Mucosa of stomach (tissue), 1 donor: ENCODE data around the gene NAGLU.
A peak's percentile ranks its signal among the peaks of the same experiment; 100 is the strongest.

ENCODE experiments used
- H3K27me3 ChIP-seq: one replicate; pipeline ENCODE4 v1.7.0; 2013; ENCODE audit warnings: mild to moderate bottlenecking, low read length; ENCODE audit not compliant: control insufficient read depth, insufficient read depth
- H3K36me3 ChIP-seq: one replicate; pipeline ENCODE4 v1.7.0; 2013; ENCODE audit warnings: low read length; ENCODE audit not compliant: control insufficient read depth, insufficient read depth
- H3K4me1 ChIP-seq: one replicate; pipeline ENCODE4 v1.7.0; 2013; ENCODE audit warnings: mild to moderate bottlenecking, low read length; ENCODE audit not compliant: control insufficient read depth, insufficient read depth
- H3K4me3 ChIP-seq: one replicate; pipeline ENCODE4 v1.7.0; 2013; ENCODE audit warnings: low read length
- H3K9ac ChIP-seq: one replicate; pipeline ENCODE4 v1.7.0; 2013; ENCODE audit warnings: mild to moderate bottlenecking, low read length, moderate library complexity
- H3K9me3 ChIP-seq: one replicate; pipeline ENCODE4 v1.7.0; 2013; ENCODE audit warnings: mild to moderate bottlenecking, low read length, moderate library complexity; ENCODE audit not compliant: control insufficient read depth
- donor health status: Pancreatic carcinoma.

The NAGLU gene

GRCh38 chr17:42513686-42514085 is 22.4 kb upstream of the NAGLU start:
- no peaks in the 10 kb centered on the region for H3K9me3 ChIP-seq
- peaks cover 7% of the 10 kb centered on the region for H3K36me3 ChIP-seq
- H3K27me3 ChIP-seq, result no peaks in the 10 kb centered on the region
- H3K9ac ChIP-seq, result no peak overlapping the region
- H3K4me1 ChIP-seq, result peaks cover 49% of the 10 kb centered on the region
- H3K4me3 ChIP-seq, result no peak overlapping the region

DNA sequence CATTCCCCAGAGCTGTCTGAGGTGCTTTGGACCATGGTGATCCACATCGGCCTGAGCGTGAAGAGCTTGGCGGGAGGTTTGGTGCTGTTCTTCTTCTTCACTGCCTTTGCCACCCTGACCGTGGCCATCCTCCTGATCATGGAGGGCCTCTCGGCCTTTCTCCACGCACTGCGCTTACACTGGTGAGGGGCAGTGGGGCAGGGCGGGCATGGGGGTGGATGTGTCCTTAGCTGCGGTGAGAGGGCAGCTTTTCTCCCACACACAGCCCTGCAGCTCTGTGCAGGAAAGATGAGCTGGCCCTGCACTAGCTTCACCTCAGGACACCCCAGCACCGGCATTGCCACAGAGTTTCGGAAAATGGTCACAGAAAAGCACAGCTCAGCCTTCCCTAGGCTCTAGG is 21.8 kb upstream of the NAGLU start:
- H3K4me1 ChIP-seq, result peaks cover 53% of the 10 kb centered on the region
- peaks cover 1% of the 10 kb centered on the region for H3K36me3 ChIP-seq
- H3K9me3 ChIP-seq, result no peaks in the 10 kb centered on the region
- no peak overlapping the region for H3K4me3 ChIP-seq
- H3K27me3 ChIP-seq, result no peaks in the 10 kb centered on the region
- H3K9ac ChIP-seq, result no peak overlapping the region

DNA sequence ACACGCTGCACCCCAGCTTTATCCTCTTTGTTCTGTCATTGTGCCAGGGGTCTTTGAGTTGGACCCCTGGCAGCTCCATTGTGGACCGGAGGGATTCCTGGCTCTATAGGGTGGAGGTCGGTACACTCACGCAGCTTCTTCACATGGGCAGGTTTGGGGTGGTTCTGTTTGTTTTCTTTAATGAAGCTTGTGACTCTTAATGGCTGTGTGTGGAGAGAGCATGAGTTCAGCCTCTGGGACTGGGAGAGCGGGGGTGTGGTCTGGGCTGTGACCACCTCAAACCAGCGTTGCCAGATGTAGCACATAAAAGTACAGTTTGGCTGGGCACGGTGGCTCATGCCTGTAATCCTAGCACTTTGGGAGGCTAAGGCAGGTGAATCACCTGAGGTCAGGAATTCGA is 21.2 kb upstream of the NAGLU start:
- H3K36me3 ChIP-seq, result no peaks in the 10 kb centered on the region
- no peaks in the 10 kb centered on the region for H3K9me3 ChIP-seq
- H3K4me3 ChIP-seq, result no peak overlapping the region
- no peaks in the 10 kb centered on the region for H3K27me3 ChIP-seq
- peaks cover 53% of the 10 kb centered on the region for H3K4me1 ChIP-seq
- H3K9ac ChIP-seq, result no peak overlapping the region

DNA sequence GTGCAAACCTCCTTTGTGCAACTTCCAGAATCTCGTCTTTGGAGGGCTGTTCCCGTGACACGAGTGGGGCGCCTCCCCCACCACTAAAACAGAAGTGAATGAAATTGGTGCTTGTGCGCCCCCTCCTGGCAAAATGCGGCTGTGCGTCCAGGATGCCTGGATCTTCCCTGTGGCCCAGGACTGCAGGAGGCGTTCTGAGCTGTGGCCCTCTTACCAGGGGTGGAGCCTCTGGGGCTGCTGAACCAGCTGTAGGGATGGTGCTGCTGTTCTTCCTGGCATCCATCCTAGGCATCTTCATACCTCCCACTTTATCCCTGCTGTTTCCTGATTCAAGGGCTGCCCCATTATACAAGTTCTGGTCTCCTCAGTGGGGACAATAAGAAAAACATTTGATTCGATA is 18.5 kb upstream of the NAGLU start:
- peaks cover 71% of the 10 kb centered on the region for H3K4me1 ChIP-seq
- peaks cover 4% of the 10 kb centered on the region for H3K36me3 ChIP-seq
- no peak overlapping the region for H3K9ac ChIP-seq
- H3K9me3 ChIP-seq, result no peaks in the 10 kb centered on the region
- no peaks in the 10 kb centered on the region for H3K27me3 ChIP-seq
- H3K4me3 ChIP-seq, result no peak overlapping the region

DNA sequence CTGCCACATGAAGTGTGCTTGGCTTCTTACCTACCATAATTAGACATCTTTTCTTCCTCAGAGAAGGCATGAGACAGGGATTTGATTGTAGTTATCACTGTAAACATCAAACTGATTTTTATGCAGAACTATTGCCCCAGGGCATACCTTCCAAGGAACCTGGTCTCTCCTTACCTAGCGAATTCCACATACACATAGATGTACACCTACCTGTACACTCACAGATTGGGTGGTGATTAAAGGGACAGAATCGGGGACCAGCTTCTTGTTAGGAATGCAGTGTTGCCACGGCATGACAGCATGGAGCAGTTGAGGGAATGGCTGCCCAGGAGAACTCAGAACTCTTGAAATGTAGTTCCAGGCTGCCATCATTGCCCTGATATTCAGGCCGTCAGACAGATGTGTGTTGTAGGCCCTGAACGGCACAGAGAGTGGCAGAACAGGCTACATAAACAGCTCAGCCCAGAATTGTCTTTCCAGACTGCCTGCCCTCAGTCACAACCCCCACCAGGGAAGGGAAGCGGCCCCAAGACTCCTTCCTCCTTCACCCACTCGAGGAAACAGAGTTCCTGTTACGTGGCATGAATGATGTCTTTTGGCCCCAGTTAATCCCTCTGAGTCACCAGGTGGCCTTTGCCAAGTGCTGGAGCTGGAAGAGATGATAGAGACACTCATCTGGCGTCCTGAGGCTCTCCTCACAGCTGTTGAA is 17.8 kb upstream of the NAGLU start:
- peaks cover 64% of the 10 kb centered on the region for H3K4me1 ChIP-seq
- no peaks in the 10 kb centered on the region for H3K27me3 ChIP-seq
- H3K36me3 ChIP-seq, result peaks cover 4% of the 10 kb centered on the region
- H3K4me3 ChIP-seq, result peak overlapping the region; percentile 24
- peak overlapping the region; percentile 58 for H3K9ac ChIP-seq
- H3K9me3 ChIP-seq, result no peaks in the 10 kb centered on the region

- H3K27me3 ChIP-seq, result no peaks in the 10 kb centered on the region
- peaks cover 56% of the 10 kb centered on the region for H3K4me1 ChIP-seq
- peaks cover 4% of the 10 kb centered on the region for H3K36me3 ChIP-seq
- no peaks in the 10 kb centered on the region for H3K9me3 ChIP-seq
- H3K9ac ChIP-seq, result peak overlapping the region; percentile 58
- H3K4me3 ChIP-seq, result peak overlapping the region; percentile 24
Measured at GRCh38 chr17:42518755-42519545, 17.1 kb upstream of the NAGLU start.

DNA sequence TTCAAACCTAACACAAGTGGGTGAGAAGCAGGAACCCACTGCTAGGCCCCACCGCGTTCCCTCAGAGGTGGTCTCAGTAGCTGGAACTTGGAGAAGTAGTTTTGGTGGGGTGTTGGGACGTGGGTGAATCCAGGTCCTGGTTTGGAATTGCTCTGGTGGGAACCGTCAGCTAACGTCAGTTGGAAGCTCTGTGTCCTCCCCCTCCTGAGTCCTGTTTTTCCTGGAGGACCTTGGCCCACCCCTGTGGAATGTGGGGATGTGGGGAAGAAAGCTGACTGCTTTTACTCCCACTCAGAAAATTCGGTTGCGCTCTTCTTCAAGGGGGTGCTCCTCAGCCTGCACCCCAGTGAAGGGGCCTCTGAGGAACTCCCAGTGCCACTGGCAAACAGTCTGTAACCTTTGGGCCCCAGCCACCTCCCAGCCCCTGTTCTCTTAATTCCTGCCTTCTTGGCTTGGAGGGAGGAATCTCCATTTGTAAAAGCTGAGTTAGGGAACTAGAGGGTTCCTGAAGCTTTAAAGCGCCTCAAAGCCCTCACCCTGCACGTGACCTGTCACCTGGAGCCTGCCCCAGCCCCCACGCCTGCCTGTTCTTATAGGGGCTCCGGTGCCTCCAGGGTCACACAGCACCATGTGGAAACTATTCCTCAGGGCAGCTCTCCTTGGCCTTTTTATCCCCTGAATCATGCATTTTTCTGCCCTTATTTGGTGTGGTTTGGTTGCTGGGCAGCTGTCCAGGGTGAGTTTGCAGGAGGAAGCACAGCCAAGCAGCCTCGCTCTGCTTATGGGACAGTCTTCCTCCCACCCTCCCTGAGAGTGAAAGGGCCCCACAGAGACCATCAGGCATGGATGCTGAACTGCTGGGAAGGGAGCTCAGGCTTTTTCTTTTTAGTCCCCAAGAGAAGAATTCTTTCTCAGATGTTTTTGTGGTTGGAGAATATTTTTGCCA is 16.2 kb upstream of the NAGLU start:
- Histone ChIP-seq H3K9me3 (no peaks in the 10 kb centered on the region), H3K9ac (peak overlapping the region; percentile 58), H3K4me3 (no peak overlapping the region), H3K4me1 (peaks cover 54% of the 10 kb centered on the region), H3K27me3 (no peaks in the 10 kb centered on the region), H3K36me3 (peaks cover 4% of the 10 kb centered on the region)

- H3K9ac ChIP-seq, result peak overlapping the region; percentile 58
- peaks cover 54% of the 10 kb centered on the region for H3K4me1 ChIP-seq
- no peak overlapping the region for H3K4me3 ChIP-seq
Measured at GRCh38 chr17:42520540-42520951, 15.5 kb upstream of the NAGLU start.

GRCh38 chr17:42521036-42521435 is 15.0 kb upstream of the NAGLU start:
- H3K36me3 ChIP-seq, result peaks cover 4% of the 10 kb centered on the region
- H3K4me3 ChIP-seq, result no peak overlapping the region
- H3K4me1 ChIP-seq, result peaks cover 54% of the 10 kb centered on the region

More at GRCh38 chr17:42520540-42520951, 15.5 kb upstream of the NAGLU start:
- Histone ChIP-seq H3K27me3 (no peaks in the 10 kb centered on the region), H3K9me3 (no peaks in the 10 kb centered on the region), H3K36me3 (peaks cover 4% of the 10 kb centered on the region)

DNA sequence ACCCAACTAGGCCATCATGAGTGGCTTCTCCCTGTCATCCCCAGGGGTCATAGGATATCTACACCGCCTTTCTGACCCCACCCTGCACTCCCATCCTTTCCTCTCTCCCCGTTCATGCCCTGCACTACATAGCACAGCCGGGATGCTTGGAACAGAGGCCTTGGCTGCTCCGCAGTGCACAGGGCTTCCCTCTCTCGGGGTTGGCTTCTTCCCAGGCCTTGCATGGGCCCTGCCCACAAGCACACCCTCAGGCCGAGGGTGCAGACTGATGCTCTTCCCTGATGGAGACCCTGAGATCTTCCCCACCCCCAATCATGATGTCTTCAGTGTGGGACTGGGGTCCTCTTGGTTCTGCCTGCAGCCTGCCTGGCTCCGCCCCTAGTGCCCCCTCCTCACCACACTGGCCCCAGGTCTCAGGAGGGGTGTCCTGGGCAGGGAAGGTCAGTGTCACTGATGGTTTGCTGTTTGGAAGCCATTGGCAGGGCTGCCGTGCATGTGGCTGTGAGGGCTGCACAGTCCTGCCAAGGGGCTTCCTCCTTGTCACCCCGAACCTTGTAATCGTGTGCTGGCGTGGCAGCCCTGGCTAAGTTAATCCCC is 14.3 kb upstream of the NAGLU start:
- Histone ChIP-seq H3K9me3 (no peaks in the 10 kb centered on the region), H3K9ac (no peak overlapping the region), H3K27me3 (no peaks in the 10 kb centered on the region), H3K36me3 (peaks cover 4% of the 10 kb centered on the region), H3K4me3 (no peak overlapping the region), H3K4me1 (peaks cover 54% of the 10 kb centered on the region)

More at GRCh38 chr17:42521036-42521435, 15.0 kb upstream of the NAGLU start:
- Histone ChIP-seq H3K9me3 (no peaks in the 10 kb centered on the region), H3K27me3 (no peaks in the 10 kb centered on the region), H3K9ac (peak overlapping the region; percentile 58)

- H3K4me3 ChIP-seq, result no peak overlapping the region
- no peaks in the 10 kb centered on the region for H3K9me3 ChIP-seq
- no peaks in the 10 kb centered on the region for H3K27me3 ChIP-seq
- H3K36me3 ChIP-seq, result peaks cover 4% of the 10 kb centered on the region
- peaks cover 50% of the 10 kb centered on the region for H3K4me1 ChIP-seq
- no peak overlapping the region for H3K9ac ChIP-seq
Measured at GRCh38 chr17:42522263-42522790, 13.7 kb upstream of the NAGLU start.
